Left ventricle myocardium inferior (tissue), 1 donor: ENCODE measurements around the gene EEF2. TPM values are rescaled to one million over a fixed set of nuclear protein-coding genes. Genes with fewer than 3 reads are reported as not detected.
"Not testable (repeated sequence)": the region's sequence is repeated elsewhere in the genome, so short reads cannot be mapped to it uniquely, and the experiment has no call there.

Source experiments
- DNase-seq: peaks from one replicate; pipeline ENCODE4 v3.0.0-alpha.2; 2020
- H3K27ac ChIP-seq: fragments of 200-600 bp; replicated peaks from 2 replicates; pipeline ENCODE4 v1.8.0; 2021
- H3K27me3 ChIP-seq: fragments of 200-600 bp; 2 replicates; pipeline ENCODE4 v1.8.0; 2021; ENCODE audit warnings: low read depth
- H3K36me3 ChIP-seq: fragments of 200-600 bp; 2 replicates; pipeline ENCODE4 v1.8.0; 2021
- H3K4me1 ChIP-seq: fragments of 200-600 bp; 2 replicates; pipeline ENCODE4 v1.8.0; 2021
- H3K4me3 ChIP-seq: fragments of 200-600 bp; 2 replicates; pipeline ENCODE4 v1.8.0; 2021; ENCODE audit warnings: mild to moderate bottlenecking, moderate library complexity
- H3K9me3 ChIP-seq: fragments of 200-600 bp; replicated peaks from 2 replicates; pipeline ENCODE4 v1.8.0; 2021
- intact Hi-C: fragments of 100-400 bp; cut with micrococcal nuclease; formaldehyde crosslinking; loops from one replicate; pipeline ENCODE4 v1.11.0; 2022
- total RNA-seq: library from RNA; stranded (reverse); fragmentation: NEBNext Ultra II Directional; extraction: Animal tissue kit (Norgen Biotek cat#: 25700); gene quantifications from one replicate; pipeline ENCODE4 v1.2.1, GENCODE V29; 2021
- TF ChIP-seq, protein P1 (sequence below): fragments of 200-600 bp; IDR thresholded peaks from 2 replicates; pipeline ENCODE4 v1.8.0; 2021; ENCODE audit warnings: antibody characterized with exemption, mild to moderate bottlenecking, borderline replicate concordance
- donor health status: DM: no; HTN: yes; CAD: no; lungs with severe emphysema.

The EEF2 gene
- total RNA-seq, 1 donor from 2014 or later, result 2,303 TPM

DNA sequence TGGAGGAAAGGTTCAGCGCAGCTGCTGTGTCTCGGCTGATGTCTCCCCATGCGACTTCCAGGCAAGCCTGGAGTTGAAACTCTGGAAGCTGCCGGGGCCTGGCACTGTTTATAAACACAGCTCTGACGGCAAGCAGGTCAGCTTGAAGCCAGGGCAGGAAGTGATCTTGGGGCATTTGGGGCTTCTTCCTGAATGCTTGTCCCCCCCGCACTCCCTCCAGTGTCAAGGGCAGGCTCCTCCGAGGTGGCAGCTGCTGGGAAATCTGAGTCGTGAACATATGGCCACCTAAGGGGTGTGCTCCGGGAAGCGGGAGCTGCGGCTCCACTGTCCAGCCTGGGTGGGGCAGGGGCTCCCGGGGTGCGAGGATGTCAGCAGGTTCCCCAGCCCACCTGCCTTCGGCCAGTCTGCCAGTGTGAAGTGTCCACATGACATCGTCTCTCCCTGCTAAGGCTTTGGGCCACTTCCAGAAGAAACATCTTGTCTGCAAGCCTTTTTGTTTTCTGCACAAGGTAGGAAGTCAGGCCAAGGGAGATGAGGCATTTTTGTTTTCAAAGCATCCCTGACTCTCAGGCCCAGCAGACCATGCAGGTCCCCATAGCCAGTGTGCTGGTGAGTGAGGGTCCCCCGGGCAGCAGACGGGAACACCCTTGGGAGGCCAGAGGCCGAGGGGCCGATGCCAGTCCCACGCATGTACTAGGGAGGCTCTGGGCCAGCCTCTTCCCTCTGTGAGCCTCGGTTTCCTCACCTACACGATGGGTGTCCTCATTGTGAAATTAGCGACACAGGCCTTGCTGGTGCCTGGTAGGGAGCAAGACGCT is 24.9 kb upstream of the EEF2 start:
- peak overlapping the region; percentile 23 for H3K4me3 ChIP-seq
- no peaks in the 10 kb centered on the region for H3K9me3 ChIP-seq
- peaks cover 23% of the 10 kb centered on the region for H3K36me3 ChIP-seq
- peak overlapping the region; percentile 41 for H3K27ac ChIP-seq
- TF ChIP-seq, protein P1, sequence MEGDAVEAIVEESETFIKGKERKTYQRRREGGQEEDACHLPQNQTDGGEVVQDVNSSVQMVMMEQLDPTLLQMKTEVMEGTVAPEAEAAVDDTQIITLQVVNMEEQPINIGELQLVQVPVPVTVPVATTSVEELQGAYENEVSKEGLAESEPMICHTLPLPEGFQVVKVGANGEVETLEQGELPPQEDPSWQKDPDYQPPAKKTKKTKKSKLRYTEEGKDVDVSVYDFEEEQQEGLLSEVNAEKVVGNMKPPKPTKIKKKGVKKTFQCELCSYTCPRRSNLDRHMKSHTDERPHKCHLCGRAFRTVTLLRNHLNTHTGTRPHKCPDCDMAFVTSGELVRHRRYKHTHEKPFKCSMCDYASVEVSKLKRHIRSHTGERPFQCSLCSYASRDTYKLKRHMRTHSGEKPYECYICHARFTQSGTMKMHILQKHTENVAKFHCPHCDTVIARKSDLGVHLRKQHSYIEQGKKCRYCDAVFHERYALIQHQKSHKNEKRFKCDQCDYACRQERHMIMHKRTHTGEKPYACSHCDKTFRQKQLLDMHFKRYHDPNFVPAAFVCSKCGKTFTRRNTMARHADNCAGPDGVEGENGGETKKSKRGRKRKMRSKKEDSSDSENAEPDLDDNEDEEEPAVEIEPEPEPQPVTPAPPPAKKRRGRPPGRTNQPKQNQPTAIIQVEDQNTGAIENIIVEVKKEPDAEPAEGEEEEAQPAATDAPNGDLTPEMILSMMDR, result no peak
- intact Hi-C loops, result no loop called here
- DNase-seq, result no peak
- H3K27me3 ChIP-seq, result no peaks in the 10 kb centered on the region
- H3K4me1 ChIP-seq, result peaks cover 81% of the 10 kb centered on the region

DNA sequence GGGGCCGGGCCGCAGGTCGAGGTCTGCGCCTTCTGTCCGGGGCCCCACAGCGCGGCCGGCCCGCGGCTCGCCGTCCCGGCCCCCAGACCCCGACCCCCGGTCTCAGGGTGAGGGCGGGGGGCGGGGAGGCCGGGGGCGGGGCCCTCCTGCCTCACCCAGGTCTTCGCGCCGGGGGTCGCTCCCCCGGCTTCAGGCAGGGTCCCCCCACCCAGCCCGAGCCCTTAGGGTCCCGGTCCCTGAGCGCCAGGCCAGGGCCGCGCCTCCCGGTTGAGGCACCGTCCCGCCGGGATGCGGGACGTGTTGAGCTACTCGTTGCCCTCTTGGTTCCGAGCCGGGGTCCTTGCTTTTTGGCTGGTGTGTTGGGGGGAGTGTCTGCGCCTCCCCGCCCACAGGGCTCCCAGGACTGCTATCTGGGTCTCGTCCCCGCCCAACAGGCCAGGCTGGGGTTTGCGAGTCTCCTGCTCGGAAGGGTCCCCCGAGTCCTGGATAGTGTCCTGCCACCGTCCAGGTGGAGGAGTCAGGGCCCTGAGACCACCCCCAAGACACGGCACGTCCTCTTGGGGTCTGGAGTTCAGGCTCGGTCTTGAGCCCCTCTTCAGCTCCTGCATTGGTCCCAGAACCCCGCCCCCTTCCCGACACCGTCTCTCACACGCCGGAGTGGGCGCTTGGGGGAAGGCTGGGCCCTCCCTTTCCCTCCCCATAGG is 22.7 kb upstream of the EEF2 start:
- H3K4me3 ChIP-seq, result peak overlapping the region; percentile 98
- intact Hi-C loops, result no loop called here
- no peaks in the 10 kb centered on the region for H3K9me3 ChIP-seq
- H3K27ac ChIP-seq, result peak overlapping the region; percentile 94
- H3K36me3 ChIP-seq, result peaks cover 4% of the 10 kb centered on the region
- no peaks in the 10 kb centered on the region for H3K27me3 ChIP-seq
- TF ChIP-seq, protein P1, result no peak
- H3K4me1 ChIP-seq, result peaks cover 59% of the 10 kb centered on the region
- no peak for DNase-seq

DNA sequence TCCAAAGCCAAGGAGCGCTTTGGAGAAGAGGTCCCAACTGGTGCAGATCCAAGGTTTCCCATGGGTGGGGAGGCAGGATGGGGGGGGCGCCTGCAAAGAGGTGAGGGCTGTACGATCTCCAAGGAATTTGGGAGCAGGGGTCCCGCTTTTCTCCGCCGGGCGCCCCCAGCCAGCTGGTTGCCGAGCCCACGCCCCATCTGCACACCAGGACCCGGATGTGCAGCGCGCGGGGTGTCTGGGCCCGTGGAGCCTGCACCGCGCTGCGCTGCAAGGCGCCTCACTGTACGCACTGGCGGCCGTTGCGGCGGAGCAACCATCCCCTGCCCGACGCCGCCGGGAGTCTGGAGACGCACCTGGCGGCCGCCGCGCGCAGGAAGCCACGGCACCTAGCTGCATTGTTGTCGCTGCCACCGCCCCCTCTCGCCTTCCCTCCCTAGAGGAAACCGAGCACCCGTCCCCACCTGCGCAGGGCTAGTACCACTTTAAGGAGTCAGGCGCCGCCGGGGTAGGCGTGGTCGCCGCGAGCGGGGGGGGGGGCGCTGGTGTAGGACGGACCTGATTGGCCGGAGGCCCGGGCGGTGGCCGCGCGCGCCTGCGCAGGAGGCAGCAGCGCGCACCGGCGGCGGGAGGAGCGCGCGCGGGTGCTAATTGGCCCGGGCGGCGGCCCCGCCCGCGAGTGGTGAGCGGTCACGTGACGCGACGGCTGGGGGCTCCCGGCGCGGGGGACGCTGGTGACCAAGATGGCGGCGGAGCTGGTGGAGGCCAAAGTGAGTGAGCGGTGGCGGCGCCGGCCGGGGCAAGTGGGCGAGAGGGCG is 22.0 kb upstream of the EEF2 start, which contains the start of gene PIAS4:
PIAS4 (plus strand) TSS at position 716 of the 815 bp plus-strand sequence; CDS start at position 741, 25 bp downstream.
- intact Hi-C loops, result no loop called here
- Histone ChIP-seq H3K27me3 (no peaks in the 10 kb centered on the region), H3K27ac (peak within 1 kb of the TSS; percentile 94), H3K9me3 (no peaks in the 10 kb centered on the region), H3K4me1 (peaks cover 51% of the 10 kb centered on the region), H3K36me3 (no peaks in the 10 kb centered on the region), H3K4me3 (peak within 1 kb of the TSS; percentile 98)
- TF ChIP-seq, protein P1, result no peak
- DNase-seq, result peak; percentile 96

DNA sequence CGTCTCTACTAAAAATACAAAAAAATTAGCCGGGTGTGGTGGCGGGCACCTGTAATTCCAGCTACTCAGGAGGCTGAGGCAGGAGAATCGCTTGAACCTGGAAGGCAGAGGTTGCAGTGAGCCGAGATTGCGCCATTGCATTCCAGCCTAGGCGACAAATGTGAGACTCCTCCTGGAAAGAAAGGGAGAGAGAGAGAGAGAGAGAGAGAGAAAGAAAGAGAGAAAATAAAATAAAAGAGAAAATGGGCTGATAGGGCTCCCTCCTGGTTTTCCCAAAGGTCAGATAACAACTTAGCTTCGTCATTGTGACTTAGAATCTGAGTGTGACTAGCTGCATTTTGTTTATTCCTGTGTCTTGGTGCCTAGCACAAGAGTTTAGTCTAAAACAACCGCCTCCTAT is 20.2 kb upstream of the EEF2 start:
- H3K27me3 ChIP-seq, DNase-seq, H3K27ac ChIP-seq, H3K9me3 ChIP-seq, H3K4me3 ChIP-seq, intact Hi-C loops, H3K36me3 ChIP-seq: not testable (repeated sequence)
- H3K4me1 ChIP-seq, result peaks cover 38% of the 10 kb centered on the region

DNA sequence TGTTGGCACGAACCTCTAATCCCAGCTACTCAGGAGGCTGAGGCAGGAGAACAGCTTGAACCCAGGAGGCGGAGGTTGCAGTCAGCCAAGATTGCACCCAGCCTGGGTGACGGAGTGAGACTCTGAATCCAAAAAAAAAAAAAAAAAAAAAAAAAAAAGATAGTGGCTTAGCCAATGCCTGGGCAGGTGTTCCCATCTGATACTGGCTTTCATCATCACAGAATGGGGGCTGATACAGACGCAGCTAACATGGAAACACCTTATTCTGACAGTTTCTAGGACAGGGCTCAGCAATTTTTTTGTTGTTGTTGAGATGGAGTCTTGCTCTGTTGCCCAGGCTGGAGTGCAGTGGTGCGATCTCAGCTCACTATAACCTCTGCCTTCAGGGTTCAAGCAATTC is 15.5 kb upstream of the EEF2 start:
- intact Hi-C loops, H3K27ac ChIP-seq, H3K4me3 ChIP-seq, H3K4me1 ChIP-seq, H3K36me3 ChIP-seq, H3K9me3 ChIP-seq, DNase-seq, H3K27me3 ChIP-seq: not testable (repeated sequence)

DNA sequence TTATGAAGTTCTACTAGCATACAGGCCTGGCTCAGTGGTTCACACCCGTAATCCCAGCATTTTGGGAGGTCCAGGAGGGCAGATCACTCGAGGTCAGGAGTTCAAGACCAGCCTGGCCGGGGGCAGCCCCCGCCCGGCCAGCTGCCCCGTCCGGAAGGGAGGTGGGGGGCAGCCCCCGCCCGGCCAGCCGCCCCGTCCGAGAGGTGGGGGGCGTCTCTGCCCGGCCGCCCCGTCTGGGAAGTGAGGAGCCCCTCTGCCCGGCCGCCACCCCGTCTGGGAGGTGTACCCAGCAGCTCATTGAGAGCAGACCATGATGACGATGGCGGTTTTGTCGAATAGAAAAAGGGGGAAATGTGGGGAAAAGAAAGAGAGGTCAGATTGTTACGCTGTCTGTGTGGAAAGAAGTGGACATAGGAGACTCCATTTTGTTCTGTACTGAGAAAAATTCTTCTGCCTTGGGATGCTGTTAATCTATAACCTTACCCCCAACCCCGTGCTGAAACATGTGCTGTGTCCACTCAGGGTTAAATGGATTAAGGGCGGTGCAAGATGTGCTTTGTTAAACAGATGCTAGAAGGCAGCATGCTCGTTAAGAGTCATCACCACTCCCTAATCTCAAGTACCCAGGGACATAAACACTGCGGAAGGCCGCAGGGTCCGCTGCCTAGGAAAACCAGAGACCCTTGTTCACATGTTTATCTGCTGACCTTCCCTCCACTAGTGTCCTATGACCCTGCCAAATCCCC is 13.6 kb upstream of the EEF2 start:
- H3K27me3 ChIP-seq, H3K9me3 ChIP-seq, H3K27ac ChIP-seq, H3K36me3 ChIP-seq, intact Hi-C loops, DNase-seq, H3K4me3 ChIP-seq, H3K4me1 ChIP-seq: not testable (repeated sequence)
